H1 (cell line): ENCODE data around the gene DIPK2A. TPM values are rescaled to one million over a fixed set of nuclear protein-coding genes. Genes with fewer than 3 reads are reported as not detected.

Experiments
- CHD1 ChIP-seq: IDR thresholded peaks from 2 replicates; pipeline ENCODE4 v1.6.1; 2012; ENCODE audit warnings: low read depth, low read length, improper control_type of control experiment
- EP300 ChIP-seq, 2 experiments: IDR thresholded peaks; 1 replicate in 1 of 2; 2 replicates in 1 of 2; pipeline ENCODE4 v1.6.1; 2011 to 2012; ENCODE audit warnings: low read depth in 2 of 2, low read length in 2 of 2, mild to moderate bottlenecking in 2 of 2, borderline replicate concordance in 1 of 2, inconsistent platforms in 1 of 2, moderate library complexity in 1 of 2
- RXRA ChIP-seq: IDR thresholded peaks from 2 replicates; pipeline ENCODE4 v1.6.1; 2011; ENCODE audit warnings: low read depth, mild to moderate bottlenecking, low read length, moderate library complexity; ENCODE audit not compliant: insufficient read depth
- polyA plus RNA-seq, 7 experiments: library from polyadenylated mRNA; depleted of rRNA in 3 of 7; stranded (reverse) in 5 of 7; unstranded in 2 of 7; fragments of >200 nt in 5 of 7; fragments of 200-250 nt in 2 of 7; gene quantifications; 1 replicate in 5 of 7; 2 replicates in 1 of 7; 4 replicates in 1 of 7; pipeline versions ENCODE4 v1.2.1 to v1.2.3, GENCODE V29; 2011 to 2013; ENCODE audit warnings: missing spikeins in 2 of 7, mixed read lengths in 2 of 7
- total RNA-seq: library from RNA; stranded (reverse); fragmentation: NEBNext Ultra II Directional; extraction: Animal tissue kit (Norgen Biotek cat#: 25700); gene quantifications from 2 replicates; pipeline ENCODE4 v1.2.1, GENCODE V29; 2021

Gene DIPK2A
- total and polyA plus RNA-seq, 2 of the 8 experiments (the other 6 are each of a cell fraction or from before 2014, with no cell fraction given) = 18.4 to 28.7 TPM

DNA sequence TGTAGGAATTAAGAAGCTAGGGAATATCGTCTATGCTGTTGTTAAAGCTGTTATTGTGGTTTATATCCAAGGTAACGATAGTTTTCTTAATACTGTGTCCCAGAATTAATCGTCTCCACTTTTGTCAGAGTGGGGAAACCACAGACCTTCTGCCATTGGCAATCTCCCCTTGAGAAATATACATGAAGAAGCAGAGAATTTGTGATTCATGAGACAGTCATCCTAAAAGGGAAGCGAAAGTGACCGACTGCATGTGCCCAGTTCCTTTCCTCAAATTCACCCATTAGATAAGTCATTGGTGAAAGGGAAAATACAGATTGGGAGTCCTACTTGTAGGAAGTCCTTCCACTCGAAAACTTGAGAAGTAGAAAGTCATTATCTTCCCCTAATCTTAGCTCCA is 26.6 kb downstream of the DIPK2A start (continued):
- TF ChIP-seq RXRA = no peak
- no peak for TF ChIP-seq CHD1
- TF ChIP-seq EP300 (IDR thresholded peaks at IDR 0.05; ENCODE audit: borderline replicate concordance in 1 of 2, low read depth in 2 of 2, low read length in 2 of 2) = no peak
